A673 (cell line): ENCODE measurements around the gene ST6GAL2. TPM values are rescaled to one million over a fixed set of nuclear protein-coding genes. Genes with fewer than 3 reads are reported as not detected.

Source experiments
- BruUV-seq: library from RNA; stranded (reverse); fragments of 400-500 nt; replicated peaks from 2 replicates; lab custom pipeline; 2021; lab: Mats Ljungman, UMichigan
- CTCF ChIA-PET: fragments of 300-600 bp; sonication (Branson Sonifier 250); formaldehyde crosslinking; loops from one replicate; lab custom pipeline; 2022; ENCODE audit warnings: antibody characterized with exemption; lab: Charles Lee
- POLR2A ChIA-PET: fragments of 300-600 bp; sonication (Branson Sonifier 250); formaldehyde crosslinking; loops from one replicate; lab custom pipeline; 2022; ENCODE audit warnings: antibody characterized with exemption; ENCODE audit not compliant: low non-redundant PET; lab: Charles Lee
- DNase-seq: peaks from one replicate; pipeline ENCODE4 v3.0.0-alpha.2; 2015; ENCODE audit warnings: low spot score
- H3K27ac ChIP-seq: fragments of 200-600 bp; sonication (generic); 2 replicates; pipeline ENCODE4 v1.5.1; 2016; ENCODE audit warnings: mixed run types, low read depth, mild to moderate bottlenecking, mixed read lengths, antibody characterized with exemption, low read length; ENCODE audit not compliant: poor library complexity, severe bottlenecking
- H3K27me3 ChIP-seq: fragments of 200-600 bp; sonication (generic); replicated peaks from 2 replicates; pipeline ENCODE4 v1.6.1; 2017; ENCODE audit warnings: mixed run types, low read depth, mild to moderate bottlenecking, mixed read lengths, antibody characterized with exemption, low read length; ENCODE audit not compliant: insufficient read depth, poor library complexity
- H3K36me3 ChIP-seq: fragments of 200-600 bp; sonication (generic); 2 replicates; pipeline ENCODE4 v1.6.1; 2016; ENCODE audit warnings: mixed run types, mild to moderate bottlenecking, mixed read lengths, antibody characterized with exemption, low read length; ENCODE audit not compliant: insufficient read depth, poor library complexity, severe bottlenecking
- H3K4me1 ChIP-seq: fragments of 200-600 bp; sonication (generic); 2 replicates; pipeline ENCODE4 v1.6.1; 2017; ENCODE audit warnings: mixed run types, mild to moderate bottlenecking, mixed read lengths, antibody characterized with exemption, low read length; ENCODE audit not compliant: insufficient read depth, poor library complexity, severe bottlenecking
- H3K4me3 ChIP-seq: fragments of 200-600 bp; sonication (generic); 2 replicates; pipeline ENCODE4 v1.5.1; 2016; ENCODE audit warnings: low read depth, mixed run types, mild to moderate bottlenecking, mixed read lengths, low read length; ENCODE audit not compliant: poor library complexity, severe bottlenecking
- H3K9me3 ChIP-seq: fragments of 200-600 bp; sonication (generic); 2 replicates; pipeline ENCODE4 v1.6.1; 2016; ENCODE audit warnings: mixed run types, low read depth, mild to moderate bottlenecking, mixed read lengths, antibody characterized with exemption, low read length; ENCODE audit not compliant: poor library complexity, severe bottlenecking
- CTCF ChIP-seq: fragments of 300-800, 200-600 bp; sonication (generic); conservative IDR thresholded peaks from 2 replicates; pipeline ENCODE4 v1.5.1; 2017; ENCODE audit warnings: low read depth, mild to moderate bottlenecking, antibody characterized with exemption, low read length, moderate library complexity, mixed read lengths
- EZH2 ChIP-seq: fragments of 200-600 bp; sonication (generic); IDR thresholded peaks from 2 replicates; pipeline ENCODE4 v1.6.1; 2017; ENCODE audit warnings: borderline replicate concordance, low read depth, mild to moderate bottlenecking, mixed read lengths, antibody characterized with exemption, low read length; ENCODE audit not compliant: poor library complexity, severe bottlenecking
- intact Hi-C: fragments of 100-400 bp; cut with micrococcal nuclease; formaldehyde crosslinking; loops from one replicate; pipeline ENCODE4 v1.10.0; 2022; ENCODE audit not compliant: unreplicated experiment
- total RNA-seq: library from RNA; stranded (reverse); gene quantifications from 2 replicates; pipeline ENCODE4 v1.2.3, GENCODE V29; 2021

ST6GAL2 gene
- total RNA-seq, 1 experiment from 2014 or later: 0.56 TPM

- CTCF ChIA-PET: no interaction called here
- intact Hi-C loops: no loop called here
Measured at GRCh38 chr2:106899786-106900530, 14.0 kb upstream of the ST6GAL2 start.

GRCh38 chr2:106894545-106894944, 8.6 kb upstream of the ST6GAL2 start:
- H3K4me3 ChIP-seq: no peak overlapping the region
- no peaks in the 10 kb centered on the region for H3K36me3 ChIP-seq
- H3K4me1 ChIP-seq: no peaks in the 10 kb centered on the region
- no peaks in the 10 kb centered on the region for H3K27me3 ChIP-seq
- H3K27ac ChIP-seq: no peak overlapping the region
- ChIA-PET CTCF (no interaction called here), POLR2A (no interaction called here)
- BruUV-seq: no TSS peak
- intact Hi-C loops: no loop called here
- DNase-seq: no peak
- H3K9me3 ChIP-seq: peaks cover 4% of the 10 kb centered on the region
- TF ChIP-seq CTCF (no peak), EZH2 (no peak)

More at GRCh38 chr2:106899786-106900530, 14.0 kb upstream of the ST6GAL2 start:
- POLR2A ChIA-PET: no interaction called here
- Histone ChIP-seq H3K36me3 (no peaks in the 10 kb centered on the region), H3K9me3 (peaks cover 5% of the 10 kb centered on the region), H3K4me1 (no peaks in the 10 kb centered on the region), H3K4me3 (no peak overlapping the region), H3K27me3 (no peaks in the 10 kb centered on the region), H3K27ac (no peak overlapping the region)
- BruUV-seq: no TSS peak
- TF ChIP-seq CTCF: no peak
- TF ChIP-seq EZH2: no peak
- no peak for DNase-seq

- H3K4me1 ChIP-seq: no peaks in the 10 kb centered on the region
- no peak for TF ChIP-seq CTCF
- TF ChIP-seq EZH2: no peak
- no peak for DNase-seq
- no peak overlapping the region for H3K4me3 ChIP-seq
- ChIA-PET CTCF (no interaction called here), POLR2A (no interaction called here)
- BruUV-seq: no TSS peak
- H3K9me3 ChIP-seq: peaks cover 4% of the 10 kb centered on the region
- H3K27ac ChIP-seq: no peak overlapping the region
- H3K27me3 ChIP-seq: peaks cover 9% of the 10 kb centered on the region
- H3K36me3 ChIP-seq: no peaks in the 10 kb centered on the region
- intact Hi-C loops: no loop called here
Measured at GRCh38 chr2:106892048-106892447, 6.1 kb upstream of the ST6GAL2 start.
